GM18505 (cell line): Measurements from ENCODE around the gene SLC27A6.

Experiments used
- ATAC-seq: cut with Tn5 transposase; IDR thresholded peaks from one replicate; pipeline ENCODE4 v1.9.1; 2021; ENCODE audit not compliant: unreplicated experiment
- POLR2A ChIP-seq: IDR thresholded peaks from 4 replicates; pipeline ENCODE4 v1.6.1; 2011; ENCODE audit warnings: borderline replicate concordance; ENCODE audit not compliant: insufficient read depth, insufficient read length; ENCODE audit errors: extremely low read depth

SLC27A6 gene

GRCh38 chr5:128966375-128966774 lies 1.1 kb downstream of the SLC27A6 start:
- no peak for TF ChIP-seq POLR2A
- no peak for ATAC-seq

GRCh38 chr5:128966846-128967245 lies 1.6 kb downstream of the SLC27A6 start:
- ATAC-seq, result no peak
- TF ChIP-seq POLR2A, result no peak

- no peak for TF ChIP-seq POLR2A
- no peak for ATAC-seq
Measured at GRCh38 chr5:128973244-128973643, 8.0 kb downstream of the SLC27A6 start.

- TF ChIP-seq POLR2A, result no peak
- ATAC-seq, result no peak
Measured at GRCh38 chr5:128974567-128974966, 9.3 kb downstream of the SLC27A6 start.

- no peak for ATAC-seq
- no peak for TF ChIP-seq POLR2A
Measured at GRCh38 chr5:128979761-128980160, 14.5 kb downstream of the SLC27A6 start.

- TF ChIP-seq POLR2A, result no peak
- ATAC-seq, result no peak
Measured at GRCh38 chr5:128980917-128981316, 15.6 kb downstream of the SLC27A6 start.

GRCh38 chr5:128984480-128984879 lies 19.2 kb downstream of the SLC27A6 start:
- TF ChIP-seq POLR2A, result no peak
- no peak for ATAC-seq

- ATAC-seq, result no peak
- TF ChIP-seq POLR2A, result no peak
Measured at GRCh38 chr5:128988476-128988875, 23.2 kb downstream of the SLC27A6 start.

GRCh38 chr5:129001841-129002526 lies 36.7 kb downstream of the SLC27A6 start:
- no peak for TF ChIP-seq POLR2A
- ATAC-seq, result no peak

- ATAC-seq, result no peak
- no peak for TF ChIP-seq POLR2A
Measured at GRCh38 chr5:129002527-129002842, 37.2 kb downstream of the SLC27A6 start.

- TF ChIP-seq POLR2A, result no peak
- ATAC-seq, result no peak
Measured at GRCh38 chr5:129003232-129003631, 37.9 kb downstream of the SLC27A6 start.

GRCh38 chr5:129014185-129014584 lies 48.9 kb downstream of the SLC27A6 start:
- no peak for ATAC-seq
- no peak for TF ChIP-seq POLR2A

GRCh38 chr5:129018837-129019236 lies 53.5 kb downstream of the SLC27A6 start:
- ATAC-seq, result no peak
- no peak for TF ChIP-seq POLR2A

GRCh38 chr5:129019401-129019908 lies 54.2 kb downstream of the SLC27A6 start:
- no peak for ATAC-seq
- TF ChIP-seq POLR2A, result no peak

- no peak for ATAC-seq
- TF ChIP-seq POLR2A, result no peak
Measured at GRCh38 chr5:129020683-129021082, 55.4 kb downstream of the SLC27A6 start.

GRCh38 chr5:129021744-129022143 lies 56.5 kb downstream of the SLC27A6 start:
- no peak for ATAC-seq
- TF ChIP-seq POLR2A, result no peak

GRCh38 chr5:129022599-129022998 lies 57.3 kb downstream of the SLC27A6 start:
- ATAC-seq, result no peak
- no peak for TF ChIP-seq POLR2A
